Activated T-cell treated with anti-CD3 and anti-CD28 coated beads, Interleukin-2, amount 50 U/mL, for 1 hour (primary cell): ENCODE results near the gene CYBA.

ENCODE experiments used
- DNase-seq: peaks from one replicate; pipeline ENCODE4 v3.0.0-alpha.2; 2020

Gene CYBA

GRCh38 chr16:88642881-88643643, 7.8 kb downstream of the CYBA start:
- DNase-seq: no peak

DNA sequence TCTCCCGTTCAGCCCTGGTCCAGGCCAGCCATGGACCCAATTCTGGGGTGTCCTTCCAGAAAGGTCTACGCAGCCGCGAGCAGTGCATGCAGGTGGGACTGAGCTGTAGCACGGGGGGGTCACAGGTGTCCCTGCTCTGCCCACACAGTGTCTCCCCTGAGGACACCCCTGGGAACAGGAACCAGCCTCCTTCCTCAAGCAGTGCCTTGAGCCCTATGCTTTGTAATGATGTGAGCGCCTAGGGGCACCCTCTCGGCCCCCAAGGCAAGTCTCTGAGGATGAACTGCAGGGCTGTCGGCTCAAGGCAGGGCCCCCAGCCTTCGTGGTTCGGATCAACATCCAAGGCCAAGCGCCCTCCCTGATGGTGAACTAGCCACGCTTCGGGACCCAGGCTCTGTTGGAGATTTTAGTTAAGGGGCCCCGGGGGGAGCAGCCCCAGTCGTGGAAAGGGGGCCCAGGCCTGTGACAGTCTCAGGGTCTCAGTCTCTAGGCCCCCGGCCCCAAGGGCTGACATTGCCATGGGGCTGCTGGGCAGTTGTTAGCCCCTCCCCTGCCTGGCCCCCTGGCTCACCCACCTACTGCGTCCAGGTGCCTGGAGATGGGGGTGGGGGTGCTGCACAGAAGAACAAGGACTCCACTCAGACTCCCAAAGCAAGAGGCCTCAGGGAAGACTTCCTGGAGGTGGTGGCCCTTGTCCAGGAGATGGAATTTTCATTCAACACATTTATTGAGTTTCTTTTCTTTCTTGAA, 10.2 kb downstream of the CYBA start:
- DNase-seq: no peak

DNA sequence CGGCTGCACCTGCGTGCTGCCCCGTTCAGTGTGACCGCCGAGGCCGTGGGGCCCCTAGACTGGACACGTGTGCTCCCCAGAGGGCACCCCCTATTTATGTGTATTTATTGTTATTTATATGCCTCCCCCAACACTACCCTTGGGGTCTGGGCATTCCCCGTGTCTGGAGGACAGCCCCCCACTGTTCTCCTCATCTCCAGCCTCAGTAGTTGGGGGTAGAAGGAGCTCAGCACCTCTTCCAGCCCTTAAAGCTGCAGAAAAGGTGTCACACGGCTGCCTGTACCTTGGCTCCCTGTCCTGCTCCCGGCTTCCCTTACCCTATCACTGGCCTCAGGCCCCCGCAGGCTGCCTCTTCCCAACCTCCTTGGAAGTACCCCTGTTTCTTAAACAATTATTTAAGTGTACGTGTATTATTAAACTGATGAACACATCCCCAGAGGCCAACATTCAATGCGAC, 10.8 kb downstream of the CYBA start:
- no peak for DNase-seq

DNA sequence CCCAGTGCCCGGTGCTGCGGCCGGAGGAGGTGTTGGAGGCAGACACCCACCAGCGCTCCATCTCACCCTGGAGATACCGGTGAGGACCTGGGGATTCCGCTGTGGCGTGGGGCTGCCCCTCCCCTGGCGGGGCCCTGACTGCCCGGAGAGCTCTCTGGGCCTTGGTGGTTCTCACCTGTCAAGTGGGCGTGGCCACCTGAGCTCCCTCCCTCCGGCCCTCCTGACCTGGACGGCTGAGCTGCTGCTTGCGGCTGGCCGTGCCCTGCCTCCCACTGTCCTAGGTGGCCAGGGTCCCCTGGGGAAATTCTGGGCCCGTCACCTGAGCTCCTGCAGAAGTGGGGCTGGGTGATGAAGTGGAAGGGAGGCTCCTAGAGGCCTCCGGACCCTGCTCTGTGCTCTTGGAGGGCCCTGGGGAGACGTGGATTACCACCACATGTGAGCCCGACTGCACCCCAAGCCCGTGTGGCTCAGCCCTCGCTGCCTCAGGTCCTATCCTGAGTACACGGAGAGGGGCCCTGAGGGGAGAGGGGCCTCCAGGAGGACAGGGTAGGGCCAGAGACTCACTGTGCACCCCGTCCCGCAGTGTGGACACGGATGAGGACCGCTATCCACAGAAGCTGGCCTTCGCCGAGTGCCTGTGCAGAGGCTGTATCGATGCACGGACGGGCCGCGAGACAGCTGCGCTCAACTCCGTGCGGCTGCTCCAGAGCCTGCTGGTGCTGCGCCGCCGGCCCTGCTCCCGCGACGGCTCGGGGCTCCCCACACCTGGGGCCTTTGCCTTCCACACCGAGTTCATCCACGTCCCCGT, 11.4 kb downstream of the CYBA start:
- no peak for DNase-seq

DNA sequence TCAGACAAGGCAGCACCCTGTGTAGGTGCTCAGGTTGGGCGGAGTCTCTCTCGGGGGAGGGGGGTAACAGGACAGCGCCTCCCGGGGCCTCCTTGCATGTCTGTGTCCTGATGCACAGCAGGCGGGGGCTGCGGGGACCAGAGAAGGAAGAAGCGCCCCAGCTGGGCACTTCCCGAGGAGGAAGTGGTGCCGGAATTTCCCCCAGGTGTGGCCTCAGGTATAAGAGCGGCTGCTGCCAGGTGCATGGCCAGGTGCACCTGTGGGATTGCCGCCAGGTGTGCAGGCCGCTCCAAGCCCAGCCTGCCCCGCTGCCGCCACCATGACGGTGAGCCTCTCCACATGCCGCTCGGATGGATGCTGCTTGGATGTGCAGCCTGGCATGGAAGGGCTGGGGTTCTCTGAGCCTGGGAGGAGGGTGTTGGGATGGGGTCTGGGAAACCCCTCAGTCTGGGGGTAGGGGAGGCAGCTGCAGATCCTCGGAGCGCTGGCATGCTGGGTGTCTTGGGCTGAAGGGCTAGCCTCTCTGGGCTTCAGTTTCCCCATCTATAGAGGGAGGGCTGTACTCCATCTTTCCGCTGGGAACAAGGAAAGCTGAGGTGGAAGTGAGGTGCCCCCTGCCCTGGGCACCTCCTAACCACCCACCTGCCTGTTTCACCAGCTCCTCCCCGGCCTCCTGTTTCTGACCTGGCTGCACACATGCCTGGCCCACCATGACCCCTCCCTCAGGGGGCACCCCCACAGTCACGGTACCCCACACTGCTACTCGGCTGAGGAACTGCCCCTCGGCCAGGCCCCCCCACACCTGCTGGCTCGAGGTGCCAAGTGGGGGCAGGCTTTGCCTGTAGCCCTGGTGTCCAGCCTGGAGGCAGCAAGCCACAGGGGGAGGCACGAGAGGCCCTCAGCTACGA, 12.3 kb downstream of the CYBA start, which contains the start of gene IL17C:
TSS of gene IL17C (plus strand) at position 250 of the 908 bp plus-strand sequence. CDS start at position 320, 70 bp downstream.
- DNase-seq: no peak

DNA sequence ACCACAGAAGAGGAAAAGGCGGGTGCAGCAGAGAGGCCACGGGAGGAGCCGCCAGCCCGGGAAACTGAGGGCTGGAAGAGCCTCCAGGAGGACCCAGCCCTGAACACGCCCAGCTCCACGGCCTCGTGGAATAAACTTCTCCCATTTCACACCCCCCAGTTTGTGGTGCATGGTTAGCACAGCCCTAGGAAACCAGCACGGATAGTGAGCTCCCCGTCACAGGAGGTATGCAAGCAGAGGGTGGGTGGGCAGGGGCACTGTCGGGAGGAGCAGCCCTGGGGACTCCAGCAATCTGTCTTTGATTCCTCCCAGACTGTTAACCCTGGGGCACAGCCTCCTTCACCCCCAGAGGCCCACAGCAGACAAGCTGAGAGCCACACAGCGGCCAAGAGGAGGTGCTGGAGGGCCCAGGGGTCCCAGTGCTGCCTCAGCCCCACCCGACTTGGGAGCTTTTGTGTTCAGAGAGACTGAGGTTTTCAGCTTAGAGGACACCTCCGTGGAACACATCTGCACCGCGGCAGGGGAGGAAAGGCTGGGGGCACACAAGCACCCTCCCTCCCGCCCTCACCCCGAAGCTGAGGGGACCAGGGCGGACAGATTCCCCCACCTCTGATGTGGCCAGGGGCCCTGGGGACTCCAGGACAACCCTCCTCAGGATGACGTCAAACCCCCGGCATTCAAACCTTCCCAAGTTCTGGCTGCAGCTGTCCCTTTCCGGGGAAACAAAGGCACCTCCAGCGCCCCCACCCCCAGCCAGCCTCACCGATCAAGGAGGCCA, 14.2 kb downstream of the CYBA start:
- DNase-seq: no peak

- no peak for DNase-seq
Observed at GRCh38 chr16:88635671-88636319, 15.1 kb downstream of the CYBA start.

DNA sequence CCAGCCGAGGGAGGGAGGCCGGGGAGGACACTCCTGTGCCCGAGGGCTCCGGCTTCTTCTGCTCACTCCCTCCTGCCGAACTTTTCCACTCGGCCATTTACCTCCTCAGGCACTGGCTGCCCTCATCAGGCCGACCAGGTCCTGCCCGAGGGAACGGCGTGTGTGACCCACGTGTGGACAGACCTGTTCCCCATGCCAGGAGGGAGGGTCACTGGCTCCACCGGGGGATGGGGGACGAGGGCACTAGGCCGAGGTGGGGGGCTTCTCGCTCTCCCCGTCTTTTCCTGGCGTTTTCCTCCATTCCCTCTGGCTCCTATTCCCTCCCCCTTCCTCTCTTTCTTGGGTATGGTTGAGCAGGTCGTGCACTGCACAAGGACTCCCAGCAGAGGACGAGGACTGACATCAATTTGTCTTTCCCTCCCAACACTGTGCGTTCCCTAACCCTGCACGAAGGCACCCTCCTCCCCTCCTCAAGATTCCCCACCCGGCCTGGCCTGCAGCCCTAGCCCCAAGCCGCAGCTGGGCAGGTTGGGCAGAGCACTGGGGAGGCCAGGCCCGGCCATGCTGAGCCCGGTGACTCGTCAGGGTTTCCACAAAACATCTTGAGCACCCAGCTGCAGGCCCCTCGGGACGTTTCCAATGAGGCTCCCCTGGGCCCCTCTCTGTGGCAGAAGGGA, 15.7 kb downstream of the CYBA start:
- DNase-seq: no peak

GRCh38 chr16:88634141-88634993, 16.5 kb downstream of the CYBA start:
- DNase-seq: peak; percentile 63

GRCh38 chr16:88633684-88634140, 17.1 kb downstream of the CYBA start:
- DNase-seq: peak; percentile 68

GRCh38 chr16:88632587-88632930, 18.3 kb downstream of the CYBA start:
- DNase-seq: no peak

DNA sequence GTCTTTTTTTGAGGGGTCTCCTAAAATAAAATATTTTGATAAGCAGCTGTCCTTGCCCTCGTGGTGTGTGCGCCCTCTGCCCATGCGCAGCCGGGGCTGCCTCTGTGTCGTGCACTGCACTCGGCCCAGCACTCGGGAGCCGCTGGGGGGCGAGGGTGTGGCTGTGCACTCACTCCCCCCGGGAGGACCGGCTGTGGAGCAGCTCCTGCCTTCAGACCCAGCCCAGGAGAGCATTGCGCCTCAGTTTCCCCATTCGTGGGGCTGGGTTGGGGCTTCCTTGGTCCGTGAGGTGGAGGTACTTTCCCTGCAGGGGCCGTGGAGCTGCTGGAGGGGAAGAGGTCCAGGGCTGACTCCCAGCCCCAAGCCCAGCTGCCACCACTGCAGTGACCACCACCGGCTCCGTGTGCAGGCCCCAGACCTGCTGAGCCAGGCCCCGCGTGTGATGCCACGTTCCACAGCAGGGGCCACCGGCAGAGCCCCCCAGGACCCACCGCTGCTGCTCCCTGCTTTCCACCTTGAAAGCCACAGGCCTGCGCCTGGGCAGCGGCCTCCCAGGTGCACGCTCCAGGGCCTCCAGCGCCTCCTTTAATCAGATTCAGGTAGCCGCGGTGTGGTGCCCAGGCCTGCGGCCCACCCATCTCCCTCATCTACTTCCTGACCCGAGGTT, 18.8 kb downstream of the CYBA start:
- DNase-seq: no peak

- DNase-seq: no peak
Observed at GRCh38 chr16:88631384-88631783, 19.5 kb downstream of the CYBA start.

- no peak for DNase-seq
Observed at GRCh38 chr16:88630941-88631340, 19.9 kb downstream of the CYBA start.

DNA sequence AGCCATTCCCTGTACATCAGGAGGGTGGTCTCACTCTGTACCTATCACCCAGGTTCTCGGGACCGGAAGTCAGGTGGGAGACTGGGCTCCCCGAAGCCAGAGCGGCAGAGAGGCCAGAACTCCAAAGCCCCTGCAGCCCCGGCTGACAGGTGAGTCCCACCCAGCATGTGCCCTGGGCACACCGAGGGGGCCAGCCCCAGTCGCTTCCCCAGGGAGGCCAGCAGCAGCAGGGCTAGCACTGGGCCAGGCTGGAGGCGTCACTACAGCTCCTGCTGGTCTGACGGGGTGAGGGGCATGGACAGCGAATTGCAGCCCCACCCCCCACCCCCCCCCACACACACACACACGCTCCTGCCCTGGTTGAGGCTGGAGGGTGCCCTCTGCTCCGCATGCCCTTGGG, 20.4 kb downstream of the CYBA start:
- DNase-seq: no peak

- DNase-seq: no peak
Observed at GRCh38 chr16:88629835-88630234, 21.0 kb downstream of the CYBA start.

- DNase-seq: no peak
Observed at GRCh38 chr16:88628512-88628974, 22.3 kb downstream of the CYBA start.
